ENCODE data around the gene ARFGEF2.
"Not testable (repeated sequence)": the region's sequence is repeated elsewhere in the genome, so short reads cannot be mapped to it uniquely, and the experiment has no call there.

ARFGEF2 gene

GRCh38 chr20:48972816-48973215 is 51.3 kb downstream of the ARFGEF2 start:
- DNase-seq = no peak
- Histone ChIP-seq H3K79me2 (ENCODE audit: insufficient read depth, low read length) (no peaks in the 10 kb centered on the region), H3K36me3 (ENCODE audit: insufficient read depth, low read length) (peaks cover 79% of the 10 kb centered on the region), H3K9me3 (ENCODE audit: insufficient read depth, low read length, severe bottlenecking) (no peaks in the 10 kb centered on the region), H3K4me2 (ENCODE audit: insufficient read depth, low read length) (no peak overlapping the region), H2AFZ (ENCODE audit: low read depth, low read length) (no peak overlapping the region), H3K4me1 (ENCODE audit: insufficient read depth, low read length) (no peaks in the 10 kb centered on the region), H3K9ac (ENCODE audit: low read depth, low read length) (no peak overlapping the region), H3K4me3 (ENCODE audit: low read depth in 1 of 2, low read length in 2 of 2) (no peak overlapping the region), H4K20me1 (ENCODE audit: insufficient read depth, low read length) (no peaks in the 10 kb centered on the region), H3K27me3 (ENCODE audit: insufficient read depth, low read length, poor library complexity) (no peaks in the 10 kb centered on the region), H3K27ac (ENCODE audit: low read length) (no peak overlapping the region)
- TF ChIP-seq EZH2 (IDR thresholded peaks at IDR 0.05; ENCODE audit: borderline replicate concordance, low read depth, low read length, severe bottlenecking) (no peak), CTCF (IDR thresholded peaks at IDR 0.05; ENCODE audit: borderline replicate concordance, extremely low read depth, low read length, poor library complexity, severe bottlenecking) (no peak)
- ATAC-seq (ENCODE audit: insufficient read depth, low read depth) = no peak

- H3K9ac ChIP-seq (ENCODE audit: low read depth, low read length) = no peak overlapping the region
- no peak overlapping the region for H2AFZ ChIP-seq (ENCODE audit: low read depth, low read length)
- H3K27ac ChIP-seq (ENCODE audit: low read length) = no peak overlapping the region
- H3K4me3 ChIP-seq (ENCODE audit: low read depth in 1 of 2, low read length in 2 of 2) = no peak overlapping the region
- TF ChIP-seq CTCF (IDR thresholded peaks at IDR 0.05; ENCODE audit: borderline replicate concordance, extremely low read depth, low read length, poor library complexity, severe bottlenecking) (no peak), EZH2 (IDR thresholded peaks at IDR 0.05; ENCODE audit: borderline replicate concordance, low read depth, low read length, severe bottlenecking) (no peak)
- DNase-seq (no peak), ATAC-seq (ENCODE audit: insufficient read depth, low read depth) (no peak)
- no peaks in the 10 kb centered on the region for H4K20me1 ChIP-seq (ENCODE audit: insufficient read depth, low read length)
- no peaks in the 10 kb centered on the region for H3K9me3 ChIP-seq (ENCODE audit: insufficient read depth, low read length, severe bottlenecking)
- H3K4me2 ChIP-seq (ENCODE audit: insufficient read depth, low read length) = no peak overlapping the region
- no peaks in the 10 kb centered on the region for H3K27me3 ChIP-seq (ENCODE audit: insufficient read depth, low read length, poor library complexity)
- no peaks in the 10 kb centered on the region for H3K79me2 ChIP-seq (ENCODE audit: insufficient read depth, low read length)
- peaks cover 58% of the 10 kb centered on the region for H3K36me3 ChIP-seq (ENCODE audit: insufficient read depth, low read length)
- no peaks in the 10 kb centered on the region for H3K4me1 ChIP-seq (ENCODE audit: insufficient read depth, low read length)
Observed at GRCh38 chr20:48975955-48976354, 54.4 kb downstream of the ARFGEF2 start.

GRCh38 chr20:48979980-48980379 is 58.5 kb downstream of the ARFGEF2 start:
- not testable (repeated sequence) for H3K27me3 ChIP-seq (ENCODE audit: insufficient read depth, low read length, poor library complexity); H3K4me3 ChIP-seq (ENCODE audit: low read depth in 1 of 2, low read length in 2 of 2); H3K9me3 ChIP-seq (ENCODE audit: insufficient read depth, low read length, severe bottlenecking); DNase-seq; H3K4me2 ChIP-seq (ENCODE audit: insufficient read depth, low read length); H4K20me1 ChIP-seq (ENCODE audit: insufficient read depth, low read length); H3K27ac ChIP-seq (ENCODE audit: low read length); H3K4me1 ChIP-seq (ENCODE audit: insufficient read depth, low read length); H2AFZ ChIP-seq (ENCODE audit: low read depth, low read length); H3K79me2 ChIP-seq (ENCODE audit: insufficient read depth, low read length); H3K9ac ChIP-seq (ENCODE audit: low read depth, low read length); ATAC-seq (ENCODE audit: insufficient read depth, low read depth)
- H3K36me3 ChIP-seq (ENCODE audit: insufficient read depth, low read length) = peaks cover 59% of the 10 kb centered on the region

DNA sequence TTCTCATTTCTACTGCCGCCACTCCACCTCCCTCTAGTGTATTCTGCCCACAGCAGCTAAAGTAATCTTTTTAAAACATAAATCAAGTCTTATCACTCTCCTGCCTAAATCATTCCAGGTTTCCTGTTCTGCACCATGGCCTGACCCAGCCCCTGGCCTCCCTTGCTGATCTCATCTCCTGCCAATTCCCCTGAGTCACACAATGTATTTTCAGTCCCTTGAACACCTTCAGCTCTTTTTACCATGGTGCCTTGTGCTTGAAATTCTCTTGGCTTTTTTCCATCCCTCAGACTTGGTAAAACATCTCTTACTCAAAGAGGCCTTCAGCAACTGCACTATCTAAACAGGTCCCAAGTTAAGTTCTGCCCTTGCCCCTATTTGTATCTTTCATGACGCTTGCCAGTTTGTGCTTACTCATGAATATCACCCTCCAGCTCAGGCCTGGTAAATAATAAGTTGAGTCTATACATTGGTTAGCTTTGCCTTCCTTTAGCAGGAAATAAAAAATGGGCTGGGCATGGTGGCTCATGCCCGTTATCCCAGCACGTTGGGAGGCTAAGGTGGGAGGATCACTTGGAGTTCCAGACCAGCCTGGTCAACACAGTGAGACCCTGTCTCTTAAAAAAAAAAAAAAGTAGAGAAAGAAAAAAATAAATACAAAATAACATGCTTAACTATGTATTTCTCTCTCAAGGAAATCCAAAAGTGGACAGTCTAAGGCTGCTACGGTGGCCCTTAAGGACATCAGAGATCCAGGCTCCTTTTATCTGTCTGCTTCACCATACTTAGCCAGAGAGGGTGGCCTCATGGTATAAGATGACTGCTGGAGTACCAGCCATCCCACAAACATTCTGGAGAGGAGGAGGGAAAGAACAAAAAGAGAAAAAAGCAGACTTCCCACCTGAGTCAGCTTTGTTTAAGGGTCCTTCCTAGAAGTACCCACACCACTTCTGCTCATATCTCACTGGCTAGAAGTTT is 62.2 kb downstream of the ARFGEF2 start:
- Histone ChIP-seq H3K27me3 (ENCODE audit: insufficient read depth, low read length, poor library complexity) (no peaks in the 10 kb centered on the region), H3K9ac (ENCODE audit: low read depth, low read length) (no peak overlapping the region), H4K20me1 (ENCODE audit: insufficient read depth, low read length) (no peaks in the 10 kb centered on the region), H3K4me1 (ENCODE audit: insufficient read depth, low read length) (no peaks in the 10 kb centered on the region), H2AFZ (ENCODE audit: low read depth, low read length) (no peak overlapping the region), H3K9me3 (ENCODE audit: insufficient read depth, low read length, severe bottlenecking) (peaks cover 8% of the 10 kb centered on the region), H3K4me3 (ENCODE audit: low read depth in 1 of 2, low read length in 2 of 2) (no peak overlapping the region), H3K4me2 (ENCODE audit: insufficient read depth, low read length) (no peak overlapping the region), H3K36me3 (ENCODE audit: insufficient read depth, low read length) (peaks cover 69% of the 10 kb centered on the region), H3K79me2 (ENCODE audit: insufficient read depth, low read length) (no peaks in the 10 kb centered on the region; the same call in 1 of the 2 replicates), H3K27ac (ENCODE audit: low read length) (no peak overlapping the region)
- TF ChIP-seq EZH2 (IDR thresholded peaks at IDR 0.05; ENCODE audit: borderline replicate concordance, low read depth, low read length, severe bottlenecking) = no peak
- no peak for TF ChIP-seq CTCF (IDR thresholded peaks at IDR 0.05; ENCODE audit: borderline replicate concordance, extremely low read depth, low read length, poor library complexity, severe bottlenecking)
- ATAC-seq (ENCODE audit: insufficient read depth, low read depth) (no peak), DNase-seq (no peak)
